ENCODE data around the gene PRODH2.

DNA sequence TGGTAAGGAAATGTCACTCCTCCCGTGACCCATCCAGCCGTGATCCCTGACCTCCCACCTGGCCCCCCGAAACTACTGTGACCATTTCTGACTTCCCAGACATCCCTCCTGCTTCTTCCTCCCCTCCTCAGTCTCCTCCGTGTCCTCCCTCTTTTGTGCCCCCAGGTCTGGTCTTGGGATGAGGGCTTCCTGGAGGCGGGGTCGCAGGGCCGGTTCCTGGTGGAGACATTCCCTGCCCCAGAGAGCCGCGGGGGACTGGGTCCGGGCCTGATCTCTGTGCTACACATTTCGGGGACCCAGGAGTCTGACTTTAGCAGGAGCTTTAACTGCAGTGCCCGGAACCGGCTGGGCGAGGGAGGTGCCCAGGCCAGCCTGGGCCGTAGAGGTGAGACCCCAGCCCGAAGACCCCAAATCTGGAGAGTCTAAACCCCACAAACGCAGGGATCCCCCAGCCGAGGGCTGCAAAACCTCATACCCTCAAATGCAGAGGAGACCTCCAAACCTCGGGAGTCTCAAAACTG lies 49.1 kb upstream of the PRODH2 start:
- TF ChIP-seq, protein P1, sequence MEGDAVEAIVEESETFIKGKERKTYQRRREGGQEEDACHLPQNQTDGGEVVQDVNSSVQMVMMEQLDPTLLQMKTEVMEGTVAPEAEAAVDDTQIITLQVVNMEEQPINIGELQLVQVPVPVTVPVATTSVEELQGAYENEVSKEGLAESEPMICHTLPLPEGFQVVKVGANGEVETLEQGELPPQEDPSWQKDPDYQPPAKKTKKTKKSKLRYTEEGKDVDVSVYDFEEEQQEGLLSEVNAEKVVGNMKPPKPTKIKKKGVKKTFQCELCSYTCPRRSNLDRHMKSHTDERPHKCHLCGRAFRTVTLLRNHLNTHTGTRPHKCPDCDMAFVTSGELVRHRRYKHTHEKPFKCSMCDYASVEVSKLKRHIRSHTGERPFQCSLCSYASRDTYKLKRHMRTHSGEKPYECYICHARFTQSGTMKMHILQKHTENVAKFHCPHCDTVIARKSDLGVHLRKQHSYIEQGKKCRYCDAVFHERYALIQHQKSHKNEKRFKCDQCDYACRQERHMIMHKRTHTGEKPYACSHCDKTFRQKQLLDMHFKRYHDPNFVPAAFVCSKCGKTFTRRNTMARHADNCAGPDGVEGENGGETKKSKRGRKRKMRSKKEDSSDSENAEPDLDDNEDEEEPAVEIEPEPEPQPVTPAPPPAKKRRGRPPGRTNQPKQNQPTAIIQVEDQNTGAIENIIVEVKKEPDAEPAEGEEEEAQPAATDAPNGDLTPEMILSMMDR (conservative IDR thresholded peaks at IDR 0.05 in 1 of 2, IDR thresholded peaks at IDR 0.05 in 1 of 2; ENCODE audit: extremely low read depth in 1 of 2, insufficient read depth in 1 of 2, low read depth in 1 of 2, low read length in 2 of 2), result no peak
- no peak for TF ChIP-seq EZH2 (IDR thresholded peaks at IDR 0.05; ENCODE audit: borderline replicate concordance, low read length)
